Progenitor cell of endocrine pancreas (in vitro differentiated cells): ENCODE measurements around the gene TNP1. TPM values are rescaled to one million over a fixed set of nuclear protein-coding genes. Genes with fewer than 3 reads are reported as not detected.

Experiments
- DNase-seq: peaks from one replicate; pipeline ENCODE4 v3.0.0; 2021; ENCODE audit warnings: low spot score; ENCODE audit not compliant: unreplicated experiment
- H3K27ac Mint-ChIP-seq: 2 replicates; pipeline ENCODE4 v1.8.0; 2021; ENCODE audit warnings: mild to moderate bottlenecking, moderate library complexity, mixed read lengths
- H3K27me3 Mint-ChIP-seq: 2 replicates; pipeline ENCODE4 v1.8.0; 2021; ENCODE audit warnings: mixed read lengths
- H3K36me3 Mint-ChIP-seq: 2 replicates; pipeline ENCODE4 v1.8.0; 2022; ENCODE audit warnings: mixed read lengths; ENCODE audit not compliant: insufficient read depth
- H3K4me1 Mint-ChIP-seq: 2 replicates; pipeline ENCODE4 v1.8.0; 2021; ENCODE audit warnings: low read depth, mixed read lengths
- H3K4me3 Mint-ChIP-seq: 2 replicates; pipeline ENCODE4 v1.8.0; 2021; ENCODE audit warnings: low read depth, mild to moderate bottlenecking, moderate library complexity, mixed read lengths
- H3K9me3 Mint-ChIP-seq: 2 replicates; pipeline ENCODE4 v1.8.0; 2021; ENCODE audit warnings: low read depth, mixed read lengths
- total RNA-seq: library from RNA; stranded (reverse); gene quantifications from 2 replicates; pipeline ENCODE4 v1.2.1, GENCODE V29; 2021
- TF ChIP-seq, protein P1 (sequence below): fragments of 200-600 bp; sonication (generic); IDR thresholded peaks from one replicate; pipeline ENCODE4 v1.5.0; 2021; ENCODE audit warnings: antibody characterized with exemption, mild to moderate bottlenecking; ENCODE audit not compliant: unreplicated experiment

Gene TNP1
- total RNA-seq, 1 donor from 2014 or later = 1.1 TPM

GRCh38 chr2:216882876-216883275, 23.0 kb upstream of the TNP1 start:
- no peaks in the 10 kb centered on the region for H3K36me3 Mint-ChIP-seq
- H3K27me3 Mint-ChIP-seq = no peaks in the 10 kb centered on the region
- no peak overlapping the region for H3K4me3 Mint-ChIP-seq
- no peak for DNase-seq
- H3K9me3 Mint-ChIP-seq = peaks cover 9% of the 10 kb centered on the region
- H3K4me1 Mint-ChIP-seq = peaks cover 2% of the 10 kb centered on the region
- TF ChIP-seq, protein P1, sequence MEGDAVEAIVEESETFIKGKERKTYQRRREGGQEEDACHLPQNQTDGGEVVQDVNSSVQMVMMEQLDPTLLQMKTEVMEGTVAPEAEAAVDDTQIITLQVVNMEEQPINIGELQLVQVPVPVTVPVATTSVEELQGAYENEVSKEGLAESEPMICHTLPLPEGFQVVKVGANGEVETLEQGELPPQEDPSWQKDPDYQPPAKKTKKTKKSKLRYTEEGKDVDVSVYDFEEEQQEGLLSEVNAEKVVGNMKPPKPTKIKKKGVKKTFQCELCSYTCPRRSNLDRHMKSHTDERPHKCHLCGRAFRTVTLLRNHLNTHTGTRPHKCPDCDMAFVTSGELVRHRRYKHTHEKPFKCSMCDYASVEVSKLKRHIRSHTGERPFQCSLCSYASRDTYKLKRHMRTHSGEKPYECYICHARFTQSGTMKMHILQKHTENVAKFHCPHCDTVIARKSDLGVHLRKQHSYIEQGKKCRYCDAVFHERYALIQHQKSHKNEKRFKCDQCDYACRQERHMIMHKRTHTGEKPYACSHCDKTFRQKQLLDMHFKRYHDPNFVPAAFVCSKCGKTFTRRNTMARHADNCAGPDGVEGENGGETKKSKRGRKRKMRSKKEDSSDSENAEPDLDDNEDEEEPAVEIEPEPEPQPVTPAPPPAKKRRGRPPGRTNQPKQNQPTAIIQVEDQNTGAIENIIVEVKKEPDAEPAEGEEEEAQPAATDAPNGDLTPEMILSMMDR = no peak
- no peak overlapping the region for H3K27ac Mint-ChIP-seq

GRCh38 chr2:216881411-216881810, 21.5 kb upstream of the TNP1 start:
- no peak overlapping the region for H3K4me3 Mint-ChIP-seq
- no peaks in the 10 kb centered on the region for H3K36me3 Mint-ChIP-seq
- H3K4me1 Mint-ChIP-seq = peaks cover 2% of the 10 kb centered on the region
- no peak overlapping the region for H3K27ac Mint-ChIP-seq
- no peak for DNase-seq
- H3K9me3 Mint-ChIP-seq = peaks cover 9% of the 10 kb centered on the region
- TF ChIP-seq, protein P1 = no peak
- no peaks in the 10 kb centered on the region for H3K27me3 Mint-ChIP-seq

DNA sequence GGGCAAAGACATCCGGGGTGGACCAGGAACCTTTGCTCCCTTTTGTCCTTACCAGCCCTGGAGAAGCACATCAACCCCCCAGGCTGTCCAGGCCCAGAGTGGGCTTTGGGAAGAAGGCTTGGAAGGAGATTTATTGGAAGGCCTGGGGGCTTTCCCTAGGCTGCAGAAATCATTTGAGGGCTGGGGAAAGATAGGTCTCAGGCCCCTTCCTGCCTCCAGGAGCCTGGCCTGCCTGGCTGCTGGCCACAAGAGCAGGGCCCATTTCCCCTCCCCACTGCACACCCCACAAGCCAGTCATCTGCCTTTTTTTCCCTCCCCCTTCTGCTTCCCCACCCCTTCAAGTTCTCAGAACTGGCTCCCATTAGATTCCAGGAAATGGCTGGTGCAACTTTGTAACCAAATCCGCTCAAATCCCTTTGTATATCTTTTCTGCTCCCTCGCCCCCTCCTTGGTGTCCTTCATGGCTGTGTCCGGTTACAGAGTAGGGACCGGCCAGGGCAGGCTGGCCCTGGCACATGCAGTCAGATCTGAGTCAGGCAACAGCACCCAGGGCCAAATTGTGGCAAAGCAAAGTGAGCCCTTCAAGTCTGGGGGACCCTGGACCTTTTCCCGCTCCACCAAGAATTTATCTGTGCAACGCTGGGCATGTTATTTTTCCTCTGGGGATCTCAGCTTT, 20.8 kb upstream of the TNP1 start:
- TF ChIP-seq, protein P1 = no peak
- peaks cover 2% of the 10 kb centered on the region for H3K4me1 Mint-ChIP-seq
- H3K4me3 Mint-ChIP-seq = no peak overlapping the region
- H3K9me3 Mint-ChIP-seq = peaks cover 4% of the 10 kb centered on the region
- no peaks in the 10 kb centered on the region for H3K27me3 Mint-ChIP-seq
- no peak for DNase-seq
- H3K27ac Mint-ChIP-seq = no peak overlapping the region
- H3K36me3 Mint-ChIP-seq = no peaks in the 10 kb centered on the region

GRCh38 chr2:216879727-216880508, 20.1 kb upstream of the TNP1 start:
- Mint-ChIP-seq H3K4me3 (no peak overlapping the region), H3K27ac (no peak overlapping the region), H3K9me3 (peaks cover 3% of the 10 kb centered on the region), H3K4me1 (peaks cover 2% of the 10 kb centered on the region), H3K36me3 (no peaks in the 10 kb centered on the region), H3K27me3 (no peaks in the 10 kb centered on the region)
- DNase-seq = no peak
- TF ChIP-seq, protein P1 = no peak

- DNase-seq = no peak
- Mint-ChIP-seq H3K27me3 (no peaks in the 10 kb centered on the region), H3K4me3 (no peak overlapping the region), H3K9me3 (peaks cover 3% of the 10 kb centered on the region), H3K36me3 (no peaks in the 10 kb centered on the region), H3K4me1 (peaks cover 2% of the 10 kb centered on the region), H3K27ac (no peak overlapping the region)
- TF ChIP-seq, protein P1 = no peak
These were observed 18.2 kb upstream of the TNP1 start for GRCh38 chr2:216878072-216878471.
